ENCODE measurements around the gene TTC7B.

The TTC7B gene

GRCh38 chr14:90656973-90657372 lies 159.3 kb downstream of the TTC7B start:
- no peak for DNase-seq (ENCODE audit: low spot score)
- ChIA-PET CTCF (no interaction called here), POLR2A (ENCODE audit: low non-redundant PET) (no interaction called here)
- H3K27ac ChIP-seq, result no peak overlapping the region
- TF ChIP-seq CTCF (conservative IDR thresholded peaks at IDR 0.05; ENCODE audit: low read depth), result no peak

- no peak overlapping the region for H3K27ac ChIP-seq
- ChIA-PET POLR2A (ENCODE audit: low non-redundant PET) (no interaction called here), CTCF (no interaction called here)
- no peak for DNase-seq (ENCODE audit: low spot score)
- TF ChIP-seq CTCF (conservative IDR thresholded peaks at IDR 0.05; ENCODE audit: low read depth), result no peak
Observed at GRCh38 chr14:90655829-90656228, 160.4 kb downstream of the TTC7B start.

GRCh38 chr14:90654831-90655276 lies 161.4 kb downstream of the TTC7B start:
- ChIA-PET CTCF (interaction anchor here (0.6 kb wide), 1 partner anchor 23 kb away, joined by 4 read pairs; no protein-coding TSS in a partner anchor), POLR2A (ENCODE audit: low non-redundant PET) (no interaction called here)
- no peak overlapping the region for H3K27ac ChIP-seq
- DNase-seq (ENCODE audit: low spot score), result no peak
- no peak for TF ChIP-seq CTCF (conservative IDR thresholded peaks at IDR 0.05; ENCODE audit: low read depth)

GRCh38 chr14:90652626-90653025 lies 163.6 kb downstream of the TTC7B start:
- no peak for DNase-seq (ENCODE audit: low spot score)
- CTCF ChIA-PET, result no interaction called here
- TF ChIP-seq CTCF (conservative IDR thresholded peaks at IDR 0.05; ENCODE audit: low read depth), result no peak
- POLR2A ChIA-PET (ENCODE audit: low non-redundant PET), result no interaction called here
- no peak overlapping the region for H3K27ac ChIP-seq

- ChIA-PET POLR2A (ENCODE audit: low non-redundant PET) (no interaction called here), CTCF (no interaction called here)
- no peak overlapping the region for H3K27ac ChIP-seq
- no peak for TF ChIP-seq CTCF (conservative IDR thresholded peaks at IDR 0.05; ENCODE audit: low read depth)
- no peak for DNase-seq (ENCODE audit: low spot score)
Observed at GRCh38 chr14:90651976-90652560, 164.2 kb downstream of the TTC7B start.

- ChIA-PET POLR2A (ENCODE audit: low non-redundant PET) (no interaction called here), CTCF (no interaction called here)
- no peak overlapping the region for H3K27ac ChIP-seq
- no peak for TF ChIP-seq CTCF (conservative IDR thresholded peaks at IDR 0.05; ENCODE audit: low read depth)
- DNase-seq (ENCODE audit: low spot score), result no peak
Observed at GRCh38 chr14:90651271-90651804, 164.9 kb downstream of the TTC7B start.

All from RWPE1 (cell line).